IMR-90 (cell line): Measurements from ENCODE around the gene NEURL1. TPM values are rescaled to one million over a fixed set of nuclear protein-coding genes. Genes with fewer than 3 reads are reported as not detected.

ENCODE experiments used
- ATAC-seq: fragments of 200-7000 bp; cut with Tn5 transposase; 2 replicates; pipeline ENCODE4 v1.9.1; 2020; ENCODE audit warnings: low read depth, mild to moderate bottlenecking, moderate library complexity
- BruUV-seq: library from RNA; stranded (reverse); fragments of 400-500 nt; replicated peaks from 2 replicates; lab custom pipeline; 2021; lab: Mats Ljungman, UMichigan
- CTCF ChIA-PET: fragments of 300-600 bp; formaldehyde crosslinking; extraction: SDS; loops from one replicate; lab custom pipeline; 2021; ENCODE audit warnings: antibody characterized with exemption; lab: Yijun Ruan, JAX
- POLR2A ChIA-PET: fragments of 300-600 bp; sonication (Branson Sonifier 250); formaldehyde crosslinking; loops from one replicate; lab custom pipeline; 2022; ENCODE audit warnings: antibody characterized with exemption; ENCODE audit not compliant: unreplicated experiment; lab: Charles Lee
- DNase-seq: peaks from one replicate; pipeline ENCODE4 v3.0.0; 2013
- H2AFZ ChIP-seq: replicated peaks from 2 replicates; pipeline ENCODE3; 2013; ENCODE audit warnings: low read length, mild to moderate bottlenecking; ENCODE audit not compliant: poor library complexity
- H2AK5ac ChIP-seq: 2 replicates; pipeline ENCODE4 v1.6.1; 2013; ENCODE audit warnings: low read depth, low read length, inconsistent platforms
- H2AK9ac ChIP-seq: replicated peaks from 2 replicates; pipeline ENCODE3; 2013; ENCODE audit warnings: mild to moderate bottlenecking, low read depth, low read length, moderate library complexity; ENCODE audit not compliant: poor library complexity
- H2BK120ac ChIP-seq: 2 replicates; pipeline ENCODE4 v1.6.1; 2013; ENCODE audit warnings: low read depth, low read length, inconsistent platforms
- H2BK15ac ChIP-seq: 3 replicates; pipeline ENCODE4 v1.6.1; 2013; ENCODE audit warnings: low read depth, low read length, inconsistent platforms
- H2BK20ac ChIP-seq: 2 replicates; pipeline ENCODE4 v1.6.1; 2013; ENCODE audit warnings: low read depth, mild to moderate bottlenecking, inconsistent platforms, low read length, moderate library complexity
- H2BK5ac ChIP-seq: 2 replicates; pipeline ENCODE4 v1.6.1; 2013; ENCODE audit warnings: mild to moderate bottlenecking, low read depth, low read length, inconsistent platforms; ENCODE audit not compliant: poor library complexity, severe bottlenecking
- H3K14ac ChIP-seq: replicated peaks from 2 replicates; pipeline ENCODE4 v1.6.1; 2013; ENCODE audit warnings: low read depth, low read length, inconsistent platforms
- H3K18ac ChIP-seq: 2 replicates; pipeline ENCODE4 v1.6.1; 2013; ENCODE audit warnings: low read depth, low read length, control low read depth
- H3K23ac ChIP-seq: 2 replicates; pipeline ENCODE4 v1.6.1; 2013; ENCODE audit warnings: low read depth, low read length, inconsistent platforms
- H3K27ac ChIP-seq: 2 replicates; pipeline ENCODE4 v1.5.1; 2013; ENCODE audit warnings: mild to moderate bottlenecking, control low read depth, low read length; ENCODE audit not compliant: insufficient read depth
- H3K27me3 ChIP-seq: 2 replicates; pipeline ENCODE4 v1.6.1; 2013; ENCODE audit warnings: low read length; ENCODE audit not compliant: control insufficient read depth, insufficient read depth
- H3K36me3 ChIP-seq: 2 replicates; pipeline ENCODE4 v1.6.1; 2013; ENCODE audit warnings: low read length, mixed read lengths; ENCODE audit not compliant: control insufficient read depth, insufficient read depth
- H3K4ac ChIP-seq: 2 replicates; pipeline ENCODE4 v1.6.1; 2013; ENCODE audit warnings: low read depth, low read length, inconsistent platforms
- H3K4me1 ChIP-seq: 2 replicates; pipeline ENCODE4 v1.6.1; 2013; ENCODE audit warnings: low read length, mixed read lengths; ENCODE audit not compliant: control insufficient read depth, insufficient read depth
- H3K4me2 ChIP-seq: 2 replicates; pipeline ENCODE4 v1.6.1; 2013; ENCODE audit warnings: low read depth, mild to moderate bottlenecking, control low read depth, low read length, moderate library complexity
- H3K4me3 ChIP-seq: 2 replicates; pipeline ENCODE4 v1.5.1; 2013; ENCODE audit warnings: low read depth, mild to moderate bottlenecking, control low read depth, low read length, moderate library complexity; ENCODE audit not compliant: insufficient read depth
- H3K56ac ChIP-seq: 2 replicates; pipeline ENCODE4 v1.6.1; 2013; ENCODE audit warnings: low read length, inconsistent platforms; ENCODE audit not compliant: insufficient read depth; ENCODE audit errors: extremely low read depth
- H3K79me1 ChIP-seq, 2 experiments: 2 replicates each; pipeline ENCODE4 v1.6.1; 2013; ENCODE audit warnings: low read length in 2 of 2, inconsistent platforms in 1 of 2, low read depth in 1 of 2
- H3K9ac ChIP-seq: 2 replicates; pipeline ENCODE4 v1.6.1; 2013; ENCODE audit warnings: low read depth, low read length, control low read depth
- H3K9me1 ChIP-seq: 2 replicates; pipeline ENCODE4 v1.6.1; 2013; ENCODE audit warnings: low read length, inconsistent platforms; ENCODE audit not compliant: insufficient read depth
- H3K9me3 ChIP-seq: 2 replicates; pipeline ENCODE4 v1.6.1; 2013; ENCODE audit warnings: low read length; ENCODE audit not compliant: control insufficient read depth, insufficient read depth
- H4K20me1 ChIP-seq: 2 replicates; pipeline ENCODE4 v1.6.1; 2013; ENCODE audit warnings: low read length, inconsistent platforms; ENCODE audit not compliant: insufficient read depth
- H4K5ac ChIP-seq: 2 replicates; pipeline ENCODE4 v1.6.1; 2013; ENCODE audit warnings: mild to moderate bottlenecking, low read depth, low read length, control low read depth
- H4K8ac ChIP-seq, 2 experiments: 2 replicates each; pipeline ENCODE4 v1.6.1; 2013; ENCODE audit warnings: low read depth in 2 of 2, low read length in 2 of 2, control low read depth in 1 of 2, inconsistent platforms in 1 of 2
- H4K91ac ChIP-seq: 2 replicates; pipeline ENCODE4 v1.6.1; 2013; ENCODE audit warnings: low read depth, low read length, inconsistent platforms; ENCODE audit not compliant: insufficient read depth
- BHLHE40 ChIP-seq: fragments of 150-350 bp; IDR thresholded peaks from 2 replicates; pipeline ENCODE4 v1.6.1; 2016; ENCODE audit warnings: mild to moderate bottlenecking, low read depth, low read length
- CEBPB ChIP-seq: IDR thresholded peaks from 2 replicates; pipeline ENCODE4 v1.6.1; 2012; ENCODE audit warnings: low read depth, low read length, improper control_type of control experiment
- MAZ ChIP-seq: IDR thresholded peaks from 2 replicates; pipeline ENCODE4 v1.6.1; 2012; ENCODE audit warnings: low read depth, mild to moderate bottlenecking, low read length, improper control_type of control experiment, moderate library complexity, borderline replicate concordance
- NFE2L2 ChIP-seq: fragments of 150-350 bp; IDR thresholded peaks from 2 replicates; pipeline ENCODE4 v1.6.1; 2016; ENCODE audit warnings: low read depth, mild to moderate bottlenecking, low read length
- POLR2A ChIP-seq: IDR thresholded peaks from 2 replicates; pipeline ENCODE4 v1.6.1; 2012; ENCODE audit warnings: mild to moderate bottlenecking, low read depth, low read length
- RCOR1 ChIP-seq: IDR thresholded peaks from 2 replicates; pipeline ENCODE4 v1.6.1; 2012; ENCODE audit warnings: mild to moderate bottlenecking, low read length, improper control_type of control experiment; ENCODE audit not compliant: insufficient replicate concordance
- WGBS, 2 experiments: methylation state at CpG; one replicate each; pipeline versions ENCODE4 v1.1.5 to v1.1.7; 2013; ENCODE audit warnings: missing lambda C conversion rate in 2 of 2; ENCODE audit not compliant: insufficient read length in 1 of 2; ENCODE audit errors: extremely low coverage in 2 of 2; 5-methylcytosine and 5-hydroxymethylcytosine counted together
- dilution Hi-C: fragments of 300-500 bp; cut with HindIII; formaldehyde crosslinking; loops from one replicate; pipeline ENCODE4 v1.14.3; 2018; ENCODE audit warnings: low sequenced_read_pairs; ENCODE audit not compliant: unreplicated experiment
- in situ Hi-C: fragments of 300-500 bp; cut with MboI; formaldehyde crosslinking; loops from 3 replicates; pipeline ENCODE4 v1.14.3; 2019; ENCODE audit warnings: low sequenced_read_pairs, inconsistent platforms, mixed read lengths
- intact Hi-C: fragments of 100-400 bp; cut with micrococcal nuclease; formaldehyde crosslinking; loops from 2 replicates; pipeline ENCODE4 v1.10.0; 2022
- polyA plus RNA-seq, 3 experiments: library from polyadenylated mRNA; depleted of rRNA; stranded (reverse); fragments of >200 nt; gene quantifications; 2 replicates each; pipeline ENCODE4 v1.2.3, GENCODE V29; 2012; ENCODE audit warnings: low replicate concordance in 1 of 3
- total RNA-seq: library from RNA; depleted of rRNA; stranded (reverse); fragments of >200 nt; gene quantifications from 2 replicates; pipeline ENCODE4 v1.2.3, GENCODE V29; 2012
- TF ChIP-seq, protein P1 (sequence below): fragments of 150-350 bp; IDR thresholded peaks from 2 replicates; pipeline ENCODE4 v1.6.1; 2016; ENCODE audit warnings: low read depth, mild to moderate bottlenecking, low read length, moderate library complexity, borderline replicate concordance

The NEURL1 gene
- total and polyA plus RNA-seq, 2 of the 4 experiments (the other 2 are of a cell fraction) = 0.36 to 0.82 TPM

- dilution Hi-C loops = no loop called here
- Histone ChIP-seq H3K4me1 (no peaks in the 10 kb centered on the region), H2BK20ac (no peak overlapping the region), H2AK9ac (no peak overlapping the region), H3K4ac (no peak overlapping the region), H4K5ac (no peak overlapping the region), H2BK15ac (no peak overlapping the region), H3K79me1 (no peaks in the 10 kb centered on the region), H2AK5ac (no peak overlapping the region), H3K56ac (no peak overlapping the region), H3K23ac (no peak overlapping the region), H3K36me3 (no peaks in the 10 kb centered on the region), H3K27me3 (peaks cover 20% of the 10 kb centered on the region), H3K9me3 (no peaks in the 10 kb centered on the region), H4K8ac (no peak overlapping the region), H2BK5ac (no peak overlapping the region), H3K14ac (no peak overlapping the region), H2BK120ac (no peak overlapping the region), H2AFZ (no peak overlapping the region), H3K18ac (no peak overlapping the region), H3K4me2 (no peak overlapping the region), H3K9me1 (no peaks in the 10 kb centered on the region), H4K20me1 (no peaks in the 10 kb centered on the region), H3K9ac (no peak overlapping the region), H3K27ac (no peak overlapping the region), H4K91ac (no peak overlapping the region), H3K4me3 (no peak overlapping the region)
- BruUV-seq = no TSS peak
- ChIA-PET CTCF (no interaction called here), POLR2A (no interaction called here)
- no CpG with 5 or more reads among the region's 4 CpGs for WGBS, 2 experiments
- DNase-seq = no peak
- ATAC-seq = no peak
- intact Hi-C loops = no loop called here
- in situ Hi-C loops = no loop called here
- TF ChIP-seq CEBPB = no peak
- TF ChIP-seq, protein P1, sequence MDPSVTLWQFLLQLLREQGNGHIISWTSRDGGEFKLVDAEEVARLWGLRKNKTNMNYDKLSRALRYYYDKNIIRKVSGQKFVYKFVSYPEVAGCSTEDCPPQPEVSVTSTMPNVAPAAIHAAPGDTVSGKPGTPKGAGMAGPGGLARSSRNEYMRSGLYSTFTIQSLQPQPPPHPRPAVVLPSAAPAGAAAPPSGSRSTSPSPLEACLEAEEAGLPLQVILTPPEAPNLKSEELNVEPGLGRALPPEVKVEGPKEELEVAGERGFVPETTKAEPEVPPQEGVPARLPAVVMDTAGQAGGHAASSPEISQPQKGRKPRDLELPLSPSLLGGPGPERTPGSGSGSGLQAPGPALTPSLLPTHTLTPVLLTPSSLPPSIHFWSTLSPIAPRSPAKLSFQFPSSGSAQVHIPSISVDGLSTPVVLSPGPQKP = no peak
- TF ChIP-seq RCOR1 = no peak
- no peak for TF ChIP-seq NFE2L2
- TF ChIP-seq BHLHE40 = no peak
- TF ChIP-seq POLR2A = no peak
- no peak for TF ChIP-seq MAZ
Observed at GRCh38 chr10:103523683-103524082, 30.2 kb downstream of the NEURL1 start.
